Measurements from ENCODE around the gene NPDC1. TPM values are rescaled to one million over a fixed set of nuclear protein-coding genes. Genes with fewer than 3 reads are reported as not detected.

NPDC1 gene
- total RNA-seq, 1 experiment from 2014 or later = 44.1 TPM

DNA sequence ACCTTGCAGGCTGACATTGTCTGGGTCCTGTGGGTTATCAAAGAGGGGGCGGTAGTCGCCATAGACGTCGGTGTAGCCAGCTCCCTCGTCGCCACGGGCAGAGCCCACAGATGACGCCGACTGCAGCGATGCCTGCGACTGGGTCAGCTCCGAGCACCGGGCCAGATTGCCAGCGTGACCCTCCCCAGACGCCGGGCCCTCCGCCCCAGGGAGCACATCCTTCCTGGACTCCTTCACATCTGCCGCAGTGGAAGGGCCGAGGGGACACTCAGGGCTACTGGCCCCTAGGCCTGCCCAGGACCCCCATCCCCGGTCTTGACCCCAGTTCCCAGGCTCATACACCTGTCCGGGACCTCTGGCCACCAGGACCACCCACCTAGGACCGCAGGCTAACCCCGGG is 31.8 kb downstream of the NPDC1 start:
- no TSS peak for BruUV-seq (replicated peaks)
- intact Hi-C loops (cut with micrococcal nuclease; ENCODE audit: unreplicated experiment) = no loop called here
- Mint-ChIP-seq H3K27me3 (ENCODE audit: insufficient read depth, unreplicated experiment) (no peaks in the 10 kb centered on the region), H3K4me1 (ENCODE audit: low read depth, unreplicated experiment) (no peaks in the 10 kb centered on the region), H3K36me3 (ENCODE audit: insufficient read depth, unreplicated experiment) (no peaks in the 10 kb centered on the region), H3K4me3 (ENCODE audit: unreplicated experiment) (no peak overlapping the region), H3K27ac (ENCODE audit: unreplicated experiment) (no peak overlapping the region), H3K9me3 (ENCODE audit: unreplicated experiment) (no peaks in the 10 kb centered on the region)
- ChIA-PET POLR2A (no interaction called here), CTCF (no interaction called here)
- Histone ChIP-seq H3K9me3 (no peaks in the 10 kb centered on the region), H3K36me3 (ENCODE audit: control insufficient read depth, insufficient read depth, low read length) (no peaks in the 10 kb centered on the region; the same call in 1 of the 2 replicates), H3K27me3 (replicated peaks; ENCODE audit: control insufficient read depth, insufficient read depth, low read length) (no peaks in the 10 kb centered on the region), H3K4me3 (ENCODE audit: low read depth, low read length) (no peak overlapping the region), H3K4me1 (no peaks in the 10 kb centered on the region)
- no peak for DNase-seq
- TF ChIP-seq CTCF (IDR thresholded peaks at IDR 0.05; ENCODE audit: insufficient read depth in 1 of 2, low read depth in 1 of 2, low read length in 1 of 2, severe bottlenecking in 1 of 2, unreplicated experiment in 1 of 2) = no peak

- H3K27me3 ChIP-seq (replicated peaks; ENCODE audit: control insufficient read depth, insufficient read depth, low read length) = no peaks in the 10 kb centered on the region
- no TSS peak for BruUV-seq (replicated peaks)
- no peak overlapping the region for H3K4me3 Mint-ChIP-seq (ENCODE audit: unreplicated experiment)
- no peaks in the 10 kb centered on the region for H3K36me3 Mint-ChIP-seq (ENCODE audit: insufficient read depth, unreplicated experiment)
- no peaks in the 10 kb centered on the region; the same call in 1 of the 2 replicates for H3K36me3 ChIP-seq (ENCODE audit: control insufficient read depth, insufficient read depth, low read length)
- ChIA-PET POLR2A (no interaction called here), CTCF (no interaction called here)
- no peaks in the 10 kb centered on the region for H3K27me3 Mint-ChIP-seq (ENCODE audit: insufficient read depth, unreplicated experiment)
- no peak overlapping the region for H3K4me3 ChIP-seq (ENCODE audit: low read depth, low read length)
- H3K9me3 Mint-ChIP-seq (ENCODE audit: unreplicated experiment) = no peaks in the 10 kb centered on the region
- intact Hi-C loops (cut with micrococcal nuclease; ENCODE audit: unreplicated experiment) = no loop called here
- no peaks in the 10 kb centered on the region for H3K9me3 ChIP-seq
- no peak for TF ChIP-seq CTCF (IDR thresholded peaks at IDR 0.05; ENCODE audit: insufficient read depth in 1 of 2, low read depth in 1 of 2, low read length in 1 of 2, severe bottlenecking in 1 of 2, unreplicated experiment in 1 of 2)
- H3K4me1 Mint-ChIP-seq (ENCODE audit: low read depth, unreplicated experiment) = no peaks in the 10 kb centered on the region
- no peaks in the 10 kb centered on the region for H3K4me1 ChIP-seq
- no peak for DNase-seq
- H3K27ac Mint-ChIP-seq (ENCODE audit: unreplicated experiment) = no peak overlapping the region
Measured at GRCh38 chr9:137013571-137013940, 32.4 kb downstream of the NPDC1 start.

- POLR2A ChIA-PET = no interaction called here
Measured at GRCh38 chr9:137012694-137013570, 33.0 kb downstream of the NPDC1 start.

More at GRCh38 chr9:137012694-137013570, 33.0 kb downstream of the NPDC1 start:
- DNase-seq = no peak
- H3K36me3 ChIP-seq (ENCODE audit: control insufficient read depth, insufficient read depth, low read length) = no peaks in the 10 kb centered on the region; the same call in 1 of the 2 replicates
- Mint-ChIP-seq H3K9me3 (ENCODE audit: unreplicated experiment) (no peaks in the 10 kb centered on the region), H3K27ac (ENCODE audit: unreplicated experiment) (no peak overlapping the region), H3K36me3 (ENCODE audit: insufficient read depth, unreplicated experiment) (no peaks in the 10 kb centered on the region), H3K4me3 (ENCODE audit: unreplicated experiment) (no peak overlapping the region), H3K27me3 (ENCODE audit: insufficient read depth, unreplicated experiment) (no peaks in the 10 kb centered on the region), H3K4me1 (ENCODE audit: low read depth, unreplicated experiment) (no peaks in the 10 kb centered on the region)
- no peaks in the 10 kb centered on the region for H3K27me3 ChIP-seq (replicated peaks; ENCODE audit: control insufficient read depth, insufficient read depth, low read length)
- no peaks in the 10 kb centered on the region for H3K9me3 ChIP-seq
- no peak for TF ChIP-seq CTCF (IDR thresholded peaks at IDR 0.05; ENCODE audit: insufficient read depth in 1 of 2, low read depth in 1 of 2, low read length in 1 of 2, severe bottlenecking in 1 of 2, unreplicated experiment in 1 of 2)
- no peak overlapping the region for H3K4me3 ChIP-seq (ENCODE audit: low read depth, low read length)
- no TSS peak for BruUV-seq (replicated peaks)
- intact Hi-C loops (cut with micrococcal nuclease; ENCODE audit: unreplicated experiment) = no loop called here
- H3K4me1 ChIP-seq = no peaks in the 10 kb centered on the region
- CTCF ChIA-PET = no interaction called here

Data from Caco-2 (cell line).